DND-41 (cell line): ENCODE measurements around the gene FTO.

Source experiments
- EZH2 ChIP-seq: IDR thresholded peaks from 3 replicates; pipeline ENCODE4 v1.6.1; 2012; ENCODE audit warnings: borderline replicate concordance, low read depth, mild to moderate bottlenecking, moderate library complexity, low read length, inconsistent platforms; ENCODE audit not compliant: severe bottlenecking
- TF ChIP-seq, protein P1 (sequence below): IDR thresholded peaks from 2 replicates; pipeline ENCODE4 v1.5.1; 2012; ENCODE audit warnings: borderline replicate concordance, low read length, moderate library complexity, mild to moderate bottlenecking; ENCODE audit not compliant: poor library complexity, severe bottlenecking; ENCODE audit errors: extremely low read depth

DNA sequence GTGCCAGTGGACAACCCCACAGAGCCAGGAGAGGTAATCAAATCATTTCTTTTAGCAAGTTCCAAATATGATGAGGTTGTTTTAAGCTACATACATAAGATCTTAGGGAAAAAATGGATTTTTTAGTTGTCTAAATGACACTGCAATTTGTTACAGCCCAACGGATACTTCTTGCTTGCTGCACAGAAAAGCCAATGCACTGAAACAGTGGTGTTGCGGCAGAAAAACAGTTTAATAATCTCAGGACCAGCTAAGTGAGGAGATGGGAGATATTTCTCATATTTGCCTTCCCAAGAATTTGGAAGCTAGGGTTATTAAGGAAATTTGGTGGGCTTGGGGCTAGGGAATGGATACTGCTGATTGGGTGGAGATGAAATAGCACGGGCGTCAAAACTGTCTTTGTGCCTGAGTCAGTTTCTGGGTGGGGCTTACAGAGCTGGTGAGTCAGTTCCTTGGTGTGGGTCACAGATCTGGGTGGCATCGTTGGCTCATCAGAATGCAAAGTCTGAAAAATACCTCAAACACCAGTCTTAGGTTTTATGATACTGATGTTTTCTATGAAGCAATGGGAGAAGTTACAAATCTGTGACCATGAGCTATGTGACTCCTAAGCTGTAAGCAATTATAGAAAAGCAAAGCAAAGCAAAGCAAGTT is 327.3 kb downstream of the FTO start:
- TF ChIP-seq, protein P1, sequence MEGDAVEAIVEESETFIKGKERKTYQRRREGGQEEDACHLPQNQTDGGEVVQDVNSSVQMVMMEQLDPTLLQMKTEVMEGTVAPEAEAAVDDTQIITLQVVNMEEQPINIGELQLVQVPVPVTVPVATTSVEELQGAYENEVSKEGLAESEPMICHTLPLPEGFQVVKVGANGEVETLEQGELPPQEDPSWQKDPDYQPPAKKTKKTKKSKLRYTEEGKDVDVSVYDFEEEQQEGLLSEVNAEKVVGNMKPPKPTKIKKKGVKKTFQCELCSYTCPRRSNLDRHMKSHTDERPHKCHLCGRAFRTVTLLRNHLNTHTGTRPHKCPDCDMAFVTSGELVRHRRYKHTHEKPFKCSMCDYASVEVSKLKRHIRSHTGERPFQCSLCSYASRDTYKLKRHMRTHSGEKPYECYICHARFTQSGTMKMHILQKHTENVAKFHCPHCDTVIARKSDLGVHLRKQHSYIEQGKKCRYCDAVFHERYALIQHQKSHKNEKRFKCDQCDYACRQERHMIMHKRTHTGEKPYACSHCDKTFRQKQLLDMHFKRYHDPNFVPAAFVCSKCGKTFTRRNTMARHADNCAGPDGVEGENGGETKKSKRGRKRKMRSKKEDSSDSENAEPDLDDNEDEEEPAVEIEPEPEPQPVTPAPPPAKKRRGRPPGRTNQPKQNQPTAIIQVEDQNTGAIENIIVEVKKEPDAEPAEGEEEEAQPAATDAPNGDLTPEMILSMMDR, result no peak
- TF ChIP-seq EZH2, result no peak
